Stimulated activated CD4-positive, alpha-beta T cell treated with anti-CD3 and anti-CD28 coated beads, TNF-alpha, amount 100 ng/mL, for 48 hours (primary cell): ENCODE data around the gene ZNF236.
"Not testable (repeated sequence)": the region's sequence is repeated elsewhere in the genome, so short reads cannot be mapped to it uniquely, and the experiment has no call there.

Experiments used
- DNase-seq, 3 donors: peaks; one replicate each; pipeline ENCODE4 v3.0.0-alpha.2; 2020; ENCODE audit warnings: low read depth in 3 of 3

The ZNF236 gene

DNA sequence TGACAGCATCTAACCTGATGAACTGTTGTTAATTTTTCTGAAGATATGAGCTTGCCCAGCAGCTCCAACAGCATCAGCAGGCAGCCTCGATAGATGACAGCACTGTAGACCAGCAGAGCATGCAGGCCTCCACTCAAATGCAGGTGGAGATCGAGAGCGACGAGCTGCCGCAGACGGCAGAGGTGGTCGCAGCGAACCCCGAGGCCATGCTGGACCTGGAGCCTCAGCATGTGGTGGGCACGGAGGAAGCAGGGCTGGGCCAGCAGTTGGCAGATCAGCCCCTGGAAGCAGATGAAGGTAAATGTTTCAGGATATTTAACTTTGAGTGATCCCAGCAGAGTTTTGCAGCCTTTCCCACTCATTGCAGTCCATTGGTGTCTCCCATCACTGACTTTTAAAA is 85.9 kb downstream of the ZNF236 start:
- no peak for DNase-seq

DNA sequence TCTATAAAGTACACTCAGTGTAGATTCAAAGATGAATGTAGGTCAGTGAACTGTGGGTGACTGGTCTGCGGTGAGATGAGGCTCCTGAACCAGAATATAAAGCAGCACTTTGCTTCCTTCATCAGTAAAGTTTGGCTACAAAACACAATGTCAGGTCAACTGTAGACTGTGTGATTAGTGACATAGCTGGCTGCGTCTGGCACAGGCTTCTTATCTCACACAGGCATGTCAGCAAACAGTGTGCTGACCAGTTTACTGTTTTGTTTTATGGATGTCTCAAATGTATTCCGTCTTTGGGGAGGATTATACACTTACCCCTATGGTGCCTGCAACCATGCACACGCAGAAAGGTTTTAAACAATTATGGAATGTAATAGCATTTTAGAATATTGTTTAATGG is 87.1 kb downstream of the ZNF236 start:
- no peak for DNase-seq

DNA sequence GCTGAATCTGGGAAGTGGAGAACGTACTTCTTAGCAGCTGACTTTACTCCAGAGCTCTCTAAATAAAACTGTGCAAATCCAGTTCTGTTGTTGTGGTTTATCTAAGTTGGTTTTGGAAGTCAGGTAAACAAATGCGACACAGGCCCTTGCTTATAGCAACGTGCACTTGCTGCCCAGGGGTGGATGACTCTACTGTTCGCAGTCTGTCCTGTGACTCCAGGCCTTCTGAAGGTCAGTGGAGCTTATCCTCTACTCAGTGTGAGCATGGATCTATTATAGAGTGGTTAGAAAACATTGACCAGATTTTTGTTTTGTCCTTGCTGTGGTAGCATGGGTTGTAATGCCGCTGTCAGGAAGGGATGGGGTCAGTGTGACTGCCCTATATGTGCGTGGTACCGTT is 89.1 kb downstream of the ZNF236 start:
- DNase-seq, result no peak

DNA sequence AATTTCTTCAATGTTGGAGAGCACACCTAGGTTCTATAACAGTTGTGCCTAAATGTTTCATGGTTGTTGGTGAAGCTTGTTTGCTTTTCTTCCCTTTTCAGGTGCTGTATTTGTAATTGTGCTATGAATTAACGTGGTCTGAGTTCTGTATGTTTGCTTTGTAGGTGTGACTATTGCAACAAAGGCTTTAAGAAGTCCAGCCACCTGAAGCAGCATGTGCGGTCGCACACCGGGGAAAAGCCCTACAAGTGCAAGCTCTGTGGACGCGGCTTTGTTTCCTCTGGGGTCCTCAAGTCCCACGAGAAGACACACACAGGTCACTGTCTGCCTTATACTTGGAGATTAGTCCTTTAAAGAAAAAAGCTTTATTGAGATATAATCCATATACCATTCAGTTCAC is 91.2 kb downstream of the ZNF236 start:
- DNase-seq, result no peak

DNA sequence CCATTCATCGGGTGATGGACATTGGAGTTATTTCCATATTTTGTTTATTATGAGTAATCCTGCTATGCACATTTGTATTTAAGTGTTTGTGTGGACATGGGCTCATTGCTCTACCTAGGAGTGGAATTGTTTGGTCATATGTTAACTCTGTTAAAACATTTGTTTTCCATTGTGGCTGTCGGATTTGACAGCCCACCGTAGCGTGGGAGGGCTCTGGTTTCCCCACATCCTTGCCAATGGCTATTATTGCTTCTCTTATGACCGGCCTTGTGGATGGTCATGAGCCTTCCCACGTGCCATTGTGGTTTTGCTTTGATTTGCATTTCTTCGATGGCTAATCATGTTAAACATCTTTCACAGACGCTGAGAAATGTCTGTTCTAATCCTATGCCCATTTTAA is 92.0 kb downstream of the ZNF236 start:
- DNase-seq, result no peak

DNA sequence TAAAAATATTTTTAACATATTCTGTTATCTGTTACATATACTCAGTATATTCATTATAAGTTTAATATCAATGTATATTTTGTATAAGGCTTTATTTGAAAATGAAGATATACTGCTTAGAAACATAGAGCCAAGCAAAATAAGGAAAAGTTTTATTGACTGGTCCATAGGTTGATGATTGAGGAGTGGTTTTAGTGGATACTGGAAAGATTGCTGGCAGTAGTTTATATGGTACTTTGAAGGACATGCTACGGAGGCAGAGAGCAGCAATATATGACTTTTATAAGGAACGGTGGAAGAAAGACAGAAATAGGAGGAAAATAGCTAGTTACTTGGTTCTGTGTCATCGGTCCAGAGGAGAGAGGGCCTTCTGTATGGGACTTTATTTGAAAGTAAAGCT is 92.4 kb downstream of the ZNF236 start:
- DNase-seq, result no peak

DNA sequence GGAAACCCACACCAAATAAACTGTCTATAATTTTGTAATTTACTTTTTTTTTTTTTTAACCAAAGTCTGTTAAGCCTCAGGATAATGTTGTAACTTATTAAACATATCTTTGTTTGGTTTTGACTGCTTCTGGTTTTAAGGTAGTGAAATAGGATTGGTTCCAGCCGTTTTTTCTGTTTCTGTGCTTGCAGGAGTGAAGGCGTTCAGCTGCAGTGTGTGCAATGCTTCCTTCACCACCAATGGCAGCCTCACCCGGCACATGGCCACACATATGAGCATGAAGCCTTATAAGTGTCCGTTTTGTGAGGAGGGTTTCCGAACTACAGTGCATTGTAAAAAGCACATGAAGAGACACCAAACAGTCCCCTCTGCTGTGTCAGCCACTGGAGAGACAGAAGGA is 93.1 kb downstream of the ZNF236 start:
- DNase-seq, result no peak

GRCh38 chr18:76920974-76921373 is 98.6 kb downstream of the ZNF236 start:
- DNase-seq, result no peak

GRCh38 chr18:76922107-76922506 is 99.8 kb downstream of the ZNF236 start:
- DNase-seq, result peak in 2 of 3 donors; percentile 20 to 22

GRCh38 chr18:76923485-76924085 is 101.2 kb downstream of the ZNF236 start:
- no peak for DNase-seq

DNA sequence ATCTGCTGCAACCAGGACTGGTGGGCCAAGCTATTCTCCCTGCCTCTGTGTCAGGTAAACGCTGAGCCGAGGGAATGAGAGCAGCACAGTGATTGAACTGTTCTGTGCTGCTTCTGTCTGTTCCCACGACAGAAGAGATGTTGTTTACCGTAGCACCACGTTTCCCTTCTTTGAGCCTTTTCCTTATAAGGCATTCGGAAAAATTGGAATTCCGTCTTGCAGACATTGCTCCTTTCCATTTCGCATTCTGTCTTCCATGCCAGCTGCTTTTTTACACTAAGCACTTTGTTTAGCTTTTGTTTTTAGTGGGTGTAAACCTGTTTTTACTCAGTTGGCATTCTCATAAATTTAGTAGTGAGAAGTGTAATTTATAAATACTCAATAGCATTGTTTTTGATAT is 103.1 kb downstream of the ZNF236 start:
- DNase-seq, result no peak

- no peak for DNase-seq
Measured at GRCh38 chr18:76927223-76927725, 104.9 kb downstream of the ZNF236 start.

- no peak for DNase-seq
Measured at GRCh38 chr18:76928179-76928868, 106.0 kb downstream of the ZNF236 start.

- no peak for DNase-seq
Measured at GRCh38 chr18:76931171-76931570, 108.8 kb downstream of the ZNF236 start.

- DNase-seq, result no peak
Measured at GRCh38 chr18:76932026-76932819, 109.9 kb downstream of the ZNF236 start.

GRCh38 chr18:76935722-76936337 is 113.5 kb downstream of the ZNF236 start:
- no peak for DNase-seq

DNA sequence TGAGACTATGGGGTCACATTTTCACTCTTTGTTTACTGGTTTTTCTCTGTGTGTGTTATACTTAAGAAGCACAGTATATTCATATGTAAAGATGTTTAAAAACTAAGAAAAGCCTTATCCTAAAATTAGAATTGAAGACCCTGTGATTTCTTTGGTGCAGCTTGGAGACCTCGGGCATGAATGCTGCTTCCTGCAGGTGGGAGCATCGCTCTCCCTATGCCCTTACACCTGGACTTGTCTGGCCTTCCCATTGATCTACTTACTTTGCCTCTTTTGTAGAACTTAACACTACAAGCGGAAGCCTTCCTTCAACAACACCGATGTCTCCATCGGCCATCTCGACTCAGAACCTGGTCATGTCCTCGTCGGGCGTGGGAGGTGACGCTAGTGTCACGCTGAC is 114.5 kb downstream of the ZNF236 start:
- DNase-seq, result no peak

DNA sequence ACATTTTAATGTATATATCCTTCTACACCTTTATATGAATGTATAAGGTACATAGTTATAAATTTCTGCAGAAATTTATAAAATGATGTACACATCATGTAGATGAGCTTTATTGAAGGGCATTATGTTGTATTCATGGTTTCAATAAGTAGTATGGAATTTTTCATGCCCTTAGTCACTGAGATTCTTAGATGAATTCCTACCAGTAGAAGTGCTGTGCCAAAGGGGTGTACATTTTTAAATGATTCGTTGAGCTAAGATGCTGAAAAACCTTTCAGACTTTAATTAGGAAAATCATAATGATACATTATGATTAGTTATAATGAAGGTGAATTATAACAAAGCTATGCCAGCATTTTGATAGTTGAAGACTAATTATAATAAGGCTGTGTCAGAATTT is 115.2 kb downstream of the ZNF236 start:
- DNase-seq, result no peak

DNA sequence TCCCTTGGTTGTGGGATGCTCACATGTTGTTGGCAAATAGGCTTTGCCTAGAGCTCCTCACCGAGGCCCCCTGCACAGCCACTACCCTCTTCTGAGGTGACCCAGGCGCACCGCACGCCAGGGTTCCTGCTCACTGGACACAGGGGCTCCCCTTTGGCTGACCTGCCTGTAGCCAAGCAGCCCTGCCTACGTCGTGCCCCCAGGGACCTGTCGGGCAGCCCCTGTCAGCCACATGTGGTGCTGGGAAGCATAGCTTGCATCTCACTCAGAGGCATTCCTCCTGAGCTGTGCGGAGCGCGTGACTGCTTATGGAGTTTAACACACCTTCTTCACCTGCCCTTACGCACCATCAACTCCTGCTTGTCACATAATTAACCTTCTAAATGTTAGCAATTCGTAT is 116.3 kb downstream of the ZNF236 start:
- DNase-seq, result no peak

DNA sequence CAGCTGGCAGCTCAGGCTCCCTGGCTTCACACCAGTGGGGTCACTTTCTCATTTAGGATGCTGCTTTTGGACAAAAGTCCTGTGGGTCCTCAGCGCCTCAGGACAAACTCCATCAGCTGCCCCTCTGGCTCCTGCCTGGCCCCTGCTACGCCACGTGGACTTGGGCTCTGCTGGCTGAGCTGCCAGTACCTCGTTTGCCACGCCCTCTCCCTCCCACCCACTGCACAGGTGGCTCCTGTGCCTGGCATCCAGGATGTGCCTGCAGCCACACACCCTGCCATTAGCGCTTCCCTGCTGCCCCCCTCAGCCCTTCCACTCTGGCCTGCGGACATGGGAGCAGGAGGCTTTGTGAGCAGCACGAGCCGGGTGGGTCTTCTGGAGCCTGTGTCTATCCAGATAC is 118.9 kb downstream of the ZNF236 start:
- DNase-seq, result no peak

DNA sequence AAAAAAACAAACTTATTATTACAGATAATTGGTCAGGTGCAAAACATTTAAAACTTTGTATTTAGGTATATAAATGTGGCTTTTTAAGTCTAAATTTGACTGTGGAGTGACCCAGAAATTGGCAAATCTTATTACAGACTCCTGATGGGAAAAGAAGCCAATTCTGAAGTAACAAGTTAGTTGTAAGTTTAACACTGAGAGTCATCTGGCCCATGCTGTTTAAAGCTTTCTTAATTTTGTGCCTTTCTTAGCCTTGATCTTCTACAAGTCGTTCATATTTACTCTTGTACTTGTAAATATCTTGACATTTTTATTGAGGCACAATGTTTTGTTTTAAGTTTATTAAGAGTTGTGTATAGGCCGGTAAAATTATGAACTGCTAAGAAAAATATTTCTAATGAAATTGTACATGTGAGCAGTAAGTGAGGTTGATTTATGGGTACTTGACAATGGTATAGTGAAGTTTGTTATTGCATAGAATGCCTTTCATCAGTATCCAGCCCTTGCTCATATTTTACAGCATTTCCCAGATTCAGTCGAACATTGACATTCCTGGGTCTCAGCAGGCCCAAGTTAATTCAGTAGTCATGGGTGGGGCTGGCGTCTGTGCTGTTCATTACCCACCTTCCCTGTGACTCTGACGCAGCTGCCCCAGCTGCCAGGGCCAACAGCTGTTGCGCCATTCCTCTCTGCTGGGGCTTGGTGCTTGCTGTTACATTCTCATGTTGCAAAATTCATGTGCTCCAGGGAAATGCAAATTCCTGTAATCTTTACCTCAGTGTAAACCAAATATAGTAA is 121.4 kb downstream of the ZNF236 start:
- no peak for DNase-seq

DNA sequence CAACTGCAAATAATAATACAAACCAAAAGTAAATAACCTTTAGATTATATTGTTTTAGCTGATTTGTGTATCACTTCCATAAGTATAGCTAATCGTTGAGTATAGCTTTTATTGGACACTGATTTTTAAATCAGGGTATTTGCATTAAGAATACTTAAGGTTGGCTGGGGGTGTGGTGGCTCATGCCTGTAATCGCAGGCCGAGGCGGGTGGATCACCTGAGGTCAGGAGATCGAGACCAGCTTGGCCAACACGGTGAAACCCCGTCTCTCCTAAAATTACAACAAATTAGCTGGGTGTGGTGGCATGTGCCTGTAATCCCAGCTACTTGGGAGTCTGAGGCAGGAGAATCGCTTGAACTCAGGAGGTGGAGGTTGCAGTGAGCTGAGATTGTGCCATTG is 122.0 kb downstream of the ZNF236 start:
- not testable (repeated sequence) for DNase-seq
